Measurements from ENCODE around the gene PMF1. TPM values are rescaled to one million over a fixed set of nuclear protein-coding genes. Genes with fewer than 3 reads are reported as not detected.

PMF1 gene
- total and polyA plus RNA-seq, 2 of the 13 experiments (the other 11 are each of a cell fraction or from before 2014, with no cell fraction given), result 72.5 to 89.0 TPM

GRCh38 chr1:156245451-156246232 is 32.8 kb downstream of the PMF1 start (continued):
- TF ChIP-seq GRHL1 (CRISPR knock-in tag; conservative IDR thresholded peaks at IDR 0.05), result no peak
- TF ChIP-seq ETS1 (CRISPR knock-in tag; IDR thresholded peaks at IDR 0.05), result no peak
- TF ChIP-seq GMEB2 (CRISPR knock-in tag; IDR thresholded peaks at IDR 0.05; ENCODE audit: low read depth), result no peak
- no peak for TF ChIP-seq CREB1 (IDR thresholded peaks at IDR 0.05)
- TF ChIP-seq CREB1 (CRISPR knock-in tag; IDR thresholded peaks at IDR 0.05), result no peak
- TF ChIP-seq SNAI1 (CRISPR knock-in tag; IDR thresholded peaks at IDR 0.05; ENCODE audit: borderline replicate concordance), result no peak
- TF ChIP-seq ZHX2 (IDR thresholded peaks at IDR 0.05; ENCODE audit: low read depth), result no peak
- TF ChIP-seq ZHX2 (CRISPR knock-in tag; IDR thresholded peaks at IDR 0.05; ENCODE audit: borderline replicate concordance), result no peak
- no peak for TF ChIP-seq HNF4G (IDR thresholded peaks at IDR 0.05; ENCODE audit: borderline replicate concordance, low read depth, low read length)
- TF ChIP-seq HNF4G (CRISPR knock-in tag; IDR thresholded peaks at IDR 0.05; ENCODE audit: borderline replicate concordance, low read depth), result no peak
- no peak for TF ChIP-seq PPARG (CRISPR knock-in tag; conservative IDR thresholded peaks at IDR 0.05)
- TF ChIP-seq ZNF740 (CRISPR knock-in tag; IDR thresholded peaks at IDR 0.05), result no peak
- no peak for TF ChIP-seq HMGXB4 (CRISPR knock-in tag; IDR thresholded peaks at IDR 0.05; ENCODE audit: borderline replicate concordance in 1 of 2, low read depth in 1 of 2)
- no peak for TF ChIP-seq GPBP1L1 (CRISPR knock-in tag; IDR thresholded peaks at IDR 0.05)

Data from HepG2 (cell line).